ENCODE measurements around the gene CRY2.

CRY2 gene

GRCh38 chr11:45892856-45893255 lies 45.6 kb downstream of the CRY2 start:
- no peak overlapping the region for H3K4me3 ChIP-seq (ENCODE audit: low read length)
- TF ChIP-seq CTCF (IDR thresholded peaks at IDR 0.05; ENCODE audit: insufficient read depth, low read depth, low read length, missing control alignments): no peak
- no peak for DNase-seq (ENCODE audit: low read depth)

- no peak for TF ChIP-seq CTCF (IDR thresholded peaks at IDR 0.05; ENCODE audit: insufficient read depth, low read depth, low read length, missing control alignments)
- no peak for DNase-seq (ENCODE audit: low read depth)
- no peak overlapping the region for H3K4me3 ChIP-seq (ENCODE audit: low read length)
Measured at GRCh38 chr11:45894555-45895247, 47.4 kb downstream of the CRY2 start.

GRCh38 chr11:45895553-45896259 lies 48.4 kb downstream of the CRY2 start:
- no peak for DNase-seq (ENCODE audit: low read depth)
- no peak for TF ChIP-seq CTCF (IDR thresholded peaks at IDR 0.05; ENCODE audit: insufficient read depth, low read depth, low read length, missing control alignments)
- H3K4me3 ChIP-seq (ENCODE audit: low read length): no peak overlapping the region

DNA sequence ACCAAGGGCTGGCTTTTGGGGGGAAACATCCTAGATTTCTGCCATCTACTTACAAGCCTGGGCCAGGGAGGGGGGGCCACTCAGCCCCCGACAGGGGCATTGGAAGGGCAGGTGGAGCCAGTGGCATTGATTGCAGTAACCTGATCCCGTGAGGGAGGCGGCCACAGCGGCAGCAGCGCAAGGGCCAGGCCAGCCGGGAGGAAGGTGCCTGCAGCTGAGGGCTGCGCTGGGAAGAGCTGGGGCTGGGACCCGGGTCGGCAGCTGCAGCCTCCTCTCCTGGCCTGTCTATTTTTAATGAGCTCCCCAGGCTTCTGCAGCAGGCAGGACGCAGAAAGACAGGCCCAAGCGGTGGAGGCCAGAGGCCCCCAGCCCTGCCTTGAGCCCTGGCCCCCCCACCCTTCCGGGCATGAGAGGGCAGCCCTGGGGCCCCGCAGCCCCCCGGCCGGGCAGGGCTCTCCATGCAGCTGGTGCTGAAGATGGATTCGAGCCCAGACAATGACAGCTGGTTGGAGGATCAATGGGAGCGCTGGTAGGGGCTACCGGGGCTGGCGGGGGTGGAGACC lies 49.2 kb downstream of the CRY2 start:
- no peak for DNase-seq (ENCODE audit: low read depth)
- no peak overlapping the region for H3K4me3 ChIP-seq (ENCODE audit: low read length)
- no peak for TF ChIP-seq CTCF (IDR thresholded peaks at IDR 0.05; ENCODE audit: insufficient read depth, low read depth, low read length, missing control alignments)

DNA sequence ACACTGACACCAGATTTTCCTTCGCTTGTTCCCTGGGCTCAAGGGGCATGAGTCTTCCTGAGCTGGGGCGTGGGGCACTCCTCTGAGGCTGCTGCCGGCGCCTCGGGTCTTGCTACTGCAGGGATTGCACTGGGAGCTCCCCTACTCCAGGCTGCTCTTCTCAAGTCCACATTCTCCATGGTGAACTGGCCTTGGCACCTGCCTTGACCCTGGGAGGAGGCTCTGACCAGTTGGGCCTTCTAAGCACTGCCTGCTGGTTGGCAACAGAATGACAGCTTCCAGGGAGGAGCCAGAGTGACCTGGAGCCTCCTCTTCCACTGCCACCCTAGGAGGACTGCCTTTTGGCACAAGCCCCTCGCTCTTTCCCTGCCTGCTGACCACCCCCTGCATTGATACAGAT lies 50.3 kb downstream of the CRY2 start:
- no peak for DNase-seq (ENCODE audit: low read depth)
- H3K4me3 ChIP-seq (ENCODE audit: low read length): no peak overlapping the region
- no peak for TF ChIP-seq CTCF (IDR thresholded peaks at IDR 0.05; ENCODE audit: insufficient read depth, low read depth, low read length, missing control alignments)

GRCh38 chr11:45899086-45899447 lies 51.8 kb downstream of the CRY2 start:
- TF ChIP-seq CTCF (IDR thresholded peaks at IDR 0.05; ENCODE audit: insufficient read depth, low read depth, low read length, missing control alignments): no peak
- no peak overlapping the region for H3K4me3 ChIP-seq (ENCODE audit: low read length)
- DNase-seq (ENCODE audit: low read depth): no peak

Data from epithelial cell of esophagus (primary cell).